IMR-90 (cell line): Measurements from ENCODE around the gene PKDCC. TPM values are rescaled to one million over a fixed set of nuclear protein-coding genes. Genes with fewer than 3 reads are reported as not detected.
A peak's percentile ranks its signal among the peaks of the same experiment; 100 is the strongest.

Experiments
- ATAC-seq: fragments of 200-7000 bp; cut with Tn5 transposase; 2 replicates; pipeline ENCODE4 v1.9.1; 2020; ENCODE audit warnings: low read depth, mild to moderate bottlenecking, moderate library complexity
- BruUV-seq: library from RNA; stranded (reverse); fragments of 400-500 nt; replicated peaks from 2 replicates; lab custom pipeline; 2021; lab: Mats Ljungman, UMichigan
- CTCF ChIA-PET: fragments of 300-600 bp; formaldehyde crosslinking; extraction: SDS; loops from one replicate; lab custom pipeline; 2021; ENCODE audit warnings: antibody characterized with exemption; lab: Yijun Ruan, JAX
- POLR2A ChIA-PET: fragments of 300-600 bp; sonication (Branson Sonifier 250); formaldehyde crosslinking; loops from one replicate; lab custom pipeline; 2022; ENCODE audit warnings: antibody characterized with exemption; ENCODE audit not compliant: unreplicated experiment; lab: Charles Lee
- DNase-seq: peaks from one replicate; pipeline ENCODE4 v3.0.0; 2013
- H2AFZ ChIP-seq: replicated peaks from 2 replicates; pipeline ENCODE3; 2013; ENCODE audit warnings: low read length, mild to moderate bottlenecking; ENCODE audit not compliant: poor library complexity
- H2AK5ac ChIP-seq: 2 replicates; pipeline ENCODE4 v1.6.1; 2013; ENCODE audit warnings: low read depth, low read length, inconsistent platforms
- H2AK9ac ChIP-seq: replicated peaks from 2 replicates; pipeline ENCODE3; 2013; ENCODE audit warnings: mild to moderate bottlenecking, low read depth, low read length, moderate library complexity; ENCODE audit not compliant: poor library complexity
- H2BK120ac ChIP-seq: 2 replicates; pipeline ENCODE4 v1.6.1; 2013; ENCODE audit warnings: low read depth, low read length, inconsistent platforms
- H2BK15ac ChIP-seq: 3 replicates; pipeline ENCODE4 v1.6.1; 2013; ENCODE audit warnings: low read depth, low read length, inconsistent platforms
- H2BK20ac ChIP-seq: 2 replicates; pipeline ENCODE4 v1.6.1; 2013; ENCODE audit warnings: low read depth, mild to moderate bottlenecking, inconsistent platforms, low read length, moderate library complexity
- H2BK5ac ChIP-seq: 2 replicates; pipeline ENCODE4 v1.6.1; 2013; ENCODE audit warnings: mild to moderate bottlenecking, low read depth, low read length, inconsistent platforms; ENCODE audit not compliant: poor library complexity, severe bottlenecking
- H3K14ac ChIP-seq: replicated peaks from 2 replicates; pipeline ENCODE4 v1.6.1; 2013; ENCODE audit warnings: low read depth, low read length, inconsistent platforms
- H3K18ac ChIP-seq: 2 replicates; pipeline ENCODE4 v1.6.1; 2013; ENCODE audit warnings: low read depth, low read length, control low read depth
- H3K23ac ChIP-seq: 2 replicates; pipeline ENCODE4 v1.6.1; 2013; ENCODE audit warnings: low read depth, low read length, inconsistent platforms
- H3K27ac ChIP-seq: 2 replicates; pipeline ENCODE4 v1.5.1; 2013; ENCODE audit warnings: mild to moderate bottlenecking, control low read depth, low read length; ENCODE audit not compliant: insufficient read depth
- H3K27me3 ChIP-seq: 2 replicates; pipeline ENCODE4 v1.6.1; 2013; ENCODE audit warnings: low read length; ENCODE audit not compliant: control insufficient read depth, insufficient read depth
- H3K36me3 ChIP-seq: 2 replicates; pipeline ENCODE4 v1.6.1; 2013; ENCODE audit warnings: low read length, mixed read lengths; ENCODE audit not compliant: control insufficient read depth, insufficient read depth
- H3K4ac ChIP-seq: 2 replicates; pipeline ENCODE4 v1.6.1; 2013; ENCODE audit warnings: low read depth, low read length, inconsistent platforms
- H3K4me1 ChIP-seq: 2 replicates; pipeline ENCODE4 v1.6.1; 2013; ENCODE audit warnings: low read length, mixed read lengths; ENCODE audit not compliant: control insufficient read depth, insufficient read depth
- H3K4me2 ChIP-seq: 2 replicates; pipeline ENCODE4 v1.6.1; 2013; ENCODE audit warnings: low read depth, mild to moderate bottlenecking, control low read depth, low read length, moderate library complexity
- H3K4me3 ChIP-seq: 2 replicates; pipeline ENCODE4 v1.5.1; 2013; ENCODE audit warnings: low read depth, mild to moderate bottlenecking, control low read depth, low read length, moderate library complexity; ENCODE audit not compliant: insufficient read depth
- H3K56ac ChIP-seq: 2 replicates; pipeline ENCODE4 v1.6.1; 2013; ENCODE audit warnings: low read length, inconsistent platforms; ENCODE audit not compliant: insufficient read depth; ENCODE audit errors: extremely low read depth
- H3K79me1 ChIP-seq, 2 experiments: 2 replicates each; pipeline ENCODE4 v1.6.1; 2013; ENCODE audit warnings: low read length in 2 of 2, inconsistent platforms in 1 of 2, low read depth in 1 of 2
- H3K9ac ChIP-seq: 2 replicates; pipeline ENCODE4 v1.6.1; 2013; ENCODE audit warnings: low read depth, low read length, control low read depth
- H3K9me1 ChIP-seq: 2 replicates; pipeline ENCODE4 v1.6.1; 2013; ENCODE audit warnings: low read length, inconsistent platforms; ENCODE audit not compliant: insufficient read depth
- H3K9me3 ChIP-seq: 2 replicates; pipeline ENCODE4 v1.6.1; 2013; ENCODE audit warnings: low read length; ENCODE audit not compliant: control insufficient read depth, insufficient read depth
- H4K20me1 ChIP-seq: 2 replicates; pipeline ENCODE4 v1.6.1; 2013; ENCODE audit warnings: low read length, inconsistent platforms; ENCODE audit not compliant: insufficient read depth
- H4K5ac ChIP-seq: 2 replicates; pipeline ENCODE4 v1.6.1; 2013; ENCODE audit warnings: mild to moderate bottlenecking, low read depth, low read length, control low read depth
- H4K8ac ChIP-seq, 2 experiments: 2 replicates each; pipeline ENCODE4 v1.6.1; 2013; ENCODE audit warnings: low read depth in 2 of 2, low read length in 2 of 2, control low read depth in 1 of 2, inconsistent platforms in 1 of 2
- H4K91ac ChIP-seq: 2 replicates; pipeline ENCODE4 v1.6.1; 2013; ENCODE audit warnings: low read depth, low read length, inconsistent platforms; ENCODE audit not compliant: insufficient read depth
- BHLHE40 ChIP-seq: fragments of 150-350 bp; IDR thresholded peaks from 2 replicates; pipeline ENCODE4 v1.6.1; 2016; ENCODE audit warnings: mild to moderate bottlenecking, low read depth, low read length
- CHD1 ChIP-seq: IDR thresholded peaks from 2 replicates; pipeline ENCODE4 v1.6.1; 2012; ENCODE audit warnings: low read depth, low read length, improper control_type of control experiment
- MAFK ChIP-seq: IDR thresholded peaks from 2 replicates; pipeline ENCODE4 v1.6.1; 2012; ENCODE audit warnings: low read depth, low read length, improper control_type of control experiment
- MXI1 ChIP-seq: IDR thresholded peaks from 2 replicates; pipeline ENCODE4 v1.6.1; 2012; ENCODE audit warnings: low read depth, mild to moderate bottlenecking, low read length, moderate library complexity, borderline replicate concordance
- POLR2A ChIP-seq: IDR thresholded peaks from 2 replicates; pipeline ENCODE4 v1.6.1; 2012; ENCODE audit warnings: mild to moderate bottlenecking, low read depth, low read length
- RFX5 ChIP-seq: IDR thresholded peaks from 2 replicates; pipeline ENCODE4 v1.8.0; 2012; ENCODE audit warnings: low read depth, mild to moderate bottlenecking, low read length, moderate library complexity
- WGBS, 2 experiments: methylation state at CpG; one replicate each; pipeline versions ENCODE4 v1.1.5 to v1.1.7; 2013; ENCODE audit warnings: missing lambda C conversion rate in 2 of 2; ENCODE audit not compliant: insufficient read length in 1 of 2; ENCODE audit errors: extremely low coverage in 2 of 2; 5-methylcytosine and 5-hydroxymethylcytosine counted together
- dilution Hi-C: fragments of 300-500 bp; cut with HindIII; formaldehyde crosslinking; loops from one replicate; pipeline ENCODE4 v1.14.3; 2018; ENCODE audit warnings: low sequenced_read_pairs; ENCODE audit not compliant: unreplicated experiment
- in situ Hi-C: fragments of 300-500 bp; cut with MboI; formaldehyde crosslinking; loops from 3 replicates; pipeline ENCODE4 v1.14.3; 2019; ENCODE audit warnings: low sequenced_read_pairs, inconsistent platforms, mixed read lengths
- intact Hi-C: fragments of 100-400 bp; cut with micrococcal nuclease; formaldehyde crosslinking; loops from 2 replicates; pipeline ENCODE4 v1.10.0; 2022
- polyA plus RNA-seq, 3 experiments: library from polyadenylated mRNA; depleted of rRNA; stranded (reverse); fragments of >200 nt; gene quantifications; 2 replicates each; pipeline ENCODE4 v1.2.3, GENCODE V29; 2012; ENCODE audit warnings: low replicate concordance in 1 of 3
- total RNA-seq: library from RNA; depleted of rRNA; stranded (reverse); fragments of >200 nt; gene quantifications from 2 replicates; pipeline ENCODE4 v1.2.3, GENCODE V29; 2012
- TF ChIP-seq, protein P1 (sequence below): fragments of 150-350 bp; IDR thresholded peaks from 2 replicates; pipeline ENCODE4 v1.6.1; 2016; ENCODE audit warnings: low read depth, mild to moderate bottlenecking, low read length, moderate library complexity, borderline replicate concordance

The PKDCC gene
- total and polyA plus RNA-seq, 2 of the 4 experiments (the other 2 are of a cell fraction): 55.6 to 95.7 TPM

DNA sequence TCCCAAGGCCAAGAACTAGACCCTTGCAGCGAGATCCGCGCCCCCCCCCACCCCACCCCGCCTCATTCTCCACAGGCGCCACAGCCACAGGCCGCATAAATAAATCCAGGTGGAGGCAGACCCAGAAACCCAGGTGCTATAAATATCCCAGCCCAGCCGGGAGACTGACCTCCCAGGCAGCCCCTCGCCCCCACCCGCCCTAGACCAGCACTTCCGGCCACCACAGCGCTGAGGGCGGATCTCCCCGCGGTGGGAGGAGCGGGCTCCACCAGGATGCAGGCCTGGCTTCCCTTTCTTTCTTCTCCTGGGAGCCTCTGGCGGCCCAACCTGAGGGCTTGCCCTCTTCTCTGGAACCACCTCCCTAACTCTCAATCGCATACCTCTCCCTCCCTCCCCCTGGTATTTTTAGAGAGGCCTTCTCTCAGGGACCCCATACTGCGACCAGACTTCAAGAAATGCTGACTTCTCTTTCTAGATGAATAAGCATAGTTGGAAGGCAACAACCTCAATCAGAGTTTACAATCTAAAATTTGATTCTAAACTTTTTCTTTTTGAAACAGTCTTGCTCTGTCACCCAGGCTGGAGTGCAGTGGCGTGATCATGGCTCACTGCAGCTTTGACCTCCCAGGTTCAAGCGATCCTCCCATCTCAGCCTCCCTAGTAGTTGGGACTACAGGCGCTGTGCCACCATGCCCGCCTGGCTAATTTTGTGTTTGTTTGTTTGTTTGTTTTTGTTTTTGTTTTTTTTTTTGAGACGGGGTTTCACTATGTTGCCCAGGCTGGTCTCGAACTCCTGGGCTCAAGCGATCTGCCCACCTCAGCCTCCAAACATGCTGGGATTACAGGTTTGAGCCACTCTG, 55.0 kb downstream of the PKDCC start:
- ChIA-PET CTCF (interaction anchor here (0.6 to 0.7 kb wide), 3 partner anchors 34 to 249 kb away, joined by 5 to 7 read pairs (median 7); no protein-coding TSS in a partner anchor), POLR2A (no interaction called here)
- H2AFZ ChIP-seq: peak overlapping the region; percentile 97
- H3K23ac ChIP-seq: peak overlapping the region; percentile 96
- H2AK5ac ChIP-seq: peak overlapping the region; percentile 79
- H3K27ac ChIP-seq: no peak overlapping the region; the same call in 1 of the 2 replicates
- H3K4me3 ChIP-seq: no peak overlapping the region
- no peak overlapping the region; the same call in 1 of the 2 replicates for H3K56ac ChIP-seq
- H4K20me1 ChIP-seq: no peaks in the 10 kb centered on the region
- no peaks in the 10 kb centered on the region for H3K36me3 ChIP-seq
- dilution Hi-C loops (no loop called here), in situ Hi-C loops (no loop called here), intact Hi-C loops (loop anchor here (2.0 kb wide), 1 partner anchor 30 kb away; no protein-coding TSS in a partner anchor)
- peak overlapping the region; percentile 93 for H2BK5ac ChIP-seq
- no peaks in the 10 kb centered on the region; the same call in 1 of the 2 replicates for H3K9me3 ChIP-seq
- H3K18ac ChIP-seq: no peak overlapping the region; the same call in none of the 2 replicates
- H3K9ac ChIP-seq: no peak overlapping the region
- H3K4me2 ChIP-seq: no peak overlapping the region
- H3K27me3 ChIP-seq: 0 out of 2 replicates have a peak, but pooled peaks cover 2% of the 10 kb centered on the region
- H4K8ac ChIP-seq: peak overlapping the region; percentile 39 to 91
- H3K4ac ChIP-seq: peak overlapping the region; percentile 99
- peak overlapping the region; percentile 89 for H4K91ac ChIP-seq
- peak overlapping the region; percentile 70 for H2BK20ac ChIP-seq
- DNase-seq (no peak), ATAC-seq (no peak)
- no TSS peak for BruUV-seq
- H3K9me1 ChIP-seq: peaks cover 6% of the 10 kb centered on the region
- H3K79me1 ChIP-seq: no peaks in the 10 kb centered on the region; a peak in 1 of 4 replicates
- peak overlapping the region; percentile 99 for H3K14ac ChIP-seq
- peak overlapping the region; percentile 99 for H2BK120ac ChIP-seq
- peak overlapping the region; percentile 52 for H4K5ac ChIP-seq
- H3K4me1 ChIP-seq: peaks cover 16% of the 10 kb centered on the region
- peak overlapping the region; percentile 99; the same call in 2 of the 3 replicates for H2BK15ac ChIP-seq
- TF ChIP-seq POLR2A (no peak), CHD1 (no peak), MXI1 (no peak), MAFK (no peak), RFX5 (no peak), BHLHE40 (no peak)
- TF ChIP-seq, protein P1, sequence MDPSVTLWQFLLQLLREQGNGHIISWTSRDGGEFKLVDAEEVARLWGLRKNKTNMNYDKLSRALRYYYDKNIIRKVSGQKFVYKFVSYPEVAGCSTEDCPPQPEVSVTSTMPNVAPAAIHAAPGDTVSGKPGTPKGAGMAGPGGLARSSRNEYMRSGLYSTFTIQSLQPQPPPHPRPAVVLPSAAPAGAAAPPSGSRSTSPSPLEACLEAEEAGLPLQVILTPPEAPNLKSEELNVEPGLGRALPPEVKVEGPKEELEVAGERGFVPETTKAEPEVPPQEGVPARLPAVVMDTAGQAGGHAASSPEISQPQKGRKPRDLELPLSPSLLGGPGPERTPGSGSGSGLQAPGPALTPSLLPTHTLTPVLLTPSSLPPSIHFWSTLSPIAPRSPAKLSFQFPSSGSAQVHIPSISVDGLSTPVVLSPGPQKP: no peak
- WGBS, 2 experiments: 40% methylated on average over 3 of the region's 25 CpGs; no CpG with 5 or more reads in 1 of the 2 experiments
- peak overlapping the region; percentile 86 for H2AK9ac ChIP-seq
